Keratinocyte (primary cell): ENCODE data around the gene UTP4. TPM values are rescaled to one million over a fixed set of nuclear protein-coding genes. Genes with fewer than 3 reads are reported as not detected.
"Not testable (repeated sequence)": the region's sequence is repeated elsewhere in the genome, so short reads cannot be mapped to it uniquely, and the experiment has no call there.

ENCODE experiments used
- DNase-seq: peaks from one replicate; pipeline ENCODE4 v3.0.0-alpha.2; 2011; ENCODE audit warnings: low read depth, missing footprints, low spot score
- FAIRE-seq: peaks from 2 replicates; lab custom pipeline; 2011; peaks lifted over from hg19 to GRCh38; lab: Jason Lieb, UNC
- H2AFZ ChIP-seq: 2 replicates; pipeline ENCODE4 v1.6.0; 2012; ENCODE audit warnings: low read length, control low read depth, inconsistent platforms; ENCODE audit not compliant: control insufficient read depth
- H3K27ac ChIP-seq: 2 replicates; pipeline ENCODE4 v1.5.1; 2011; ENCODE audit warnings: low read length; ENCODE audit not compliant: control insufficient read depth, insufficient read depth
- H3K27me3 ChIP-seq: 3 replicates; pipeline ENCODE4 v1.6.0; 2011; ENCODE audit warnings: low read length; ENCODE audit not compliant: control insufficient read depth, insufficient read depth; ENCODE audit errors: extremely low read depth
- H3K36me3 ChIP-seq, 2 experiments: 2 replicates in 1 of 2; 3 replicates in 1 of 2; pipeline ENCODE4 v1.5.1; 2011; ENCODE audit warnings: low read length in 2 of 2, mild to moderate bottlenecking in 1 of 2; ENCODE audit not compliant: control insufficient read depth in 2 of 2, insufficient read depth in 2 of 2; ENCODE audit errors: extremely low read depth in 1 of 2
- H3K4me1 ChIP-seq: 3 replicates; pipeline ENCODE4 v1.5.1; 2011; ENCODE audit warnings: low read length; ENCODE audit not compliant: control insufficient read depth, insufficient read depth; ENCODE audit errors: extremely low read depth
- H3K4me2 ChIP-seq: 3 replicates; pipeline ENCODE4 v1.6.0; 2011; ENCODE audit warnings: low read depth, low read length; ENCODE audit not compliant: control insufficient read depth, insufficient read depth; ENCODE audit errors: extremely low read depth
- H3K4me3 ChIP-seq, 3 experiments: fragments of 200-600 bp in 1 of 3; sonication (generic) in 1 of 3; 2 replicates in 2 of 3; 3 replicates in 1 of 3; pipeline ENCODE4 v1.5.1; 2011 to 2016; ENCODE audit warnings: low read length in 3 of 3, mild to moderate bottlenecking in 3 of 3, control low read depth in 2 of 3, inconsistent platforms in 1 of 3, low read depth in 1 of 3, mixed read lengths in 1 of 3, mixed run types in 1 of 3, moderate library complexity in 1 of 3; ENCODE audit not compliant: control insufficient read depth in 2 of 3, insufficient read depth in 2 of 3; ENCODE audit errors: extremely low read depth in 1 of 3
- H3K79me2 ChIP-seq: 2 replicates; pipeline ENCODE4 v1.6.0; 2012; ENCODE audit warnings: low read length; ENCODE audit not compliant: control insufficient read depth, insufficient read depth
- H3K9ac ChIP-seq: 3 replicates; pipeline ENCODE4 v1.6.0; 2011; ENCODE audit warnings: low read length; ENCODE audit not compliant: control insufficient read depth, insufficient read depth; ENCODE audit errors: extremely low read depth
- H3K9me1 ChIP-seq: 3 replicates; pipeline ENCODE4 v1.6.0; 2011; ENCODE audit warnings: low read length; ENCODE audit not compliant: control insufficient read depth, insufficient read depth; ENCODE audit errors: extremely low read depth
- H3K9me3 ChIP-seq: 2 replicates; pipeline ENCODE4 v1.5.1; 2012; ENCODE audit warnings: low read depth, low read length; ENCODE audit not compliant: control insufficient read depth
- H4K20me1 ChIP-seq: 3 replicates; pipeline ENCODE4 v1.6.0; 2011; ENCODE audit warnings: low read length; ENCODE audit not compliant: control insufficient read depth, insufficient read depth; ENCODE audit errors: extremely low read depth
- CTCF ChIP-seq, 3 experiments: IDR thresholded peaks in 1 of 3; conservative IDR thresholded peaks in 1 of 3; optimal IDR thresholded peaks in 1 of 3; 2 replicates in 2 of 3; 3 replicates in 1 of 3; pipeline versions ENCODE3 to v1.5.1; 2011; ENCODE audit warnings: low read length in 3 of 3, mild to moderate bottlenecking in 3 of 3, moderate library complexity in 2 of 3, control low read depth in 1 of 3, inconsistent platforms in 1 of 3; ENCODE audit not compliant: insufficient read depth in 2 of 3; ENCODE audit errors: extremely low read depth in 1 of 3
- EZH2 ChIP-seq: IDR thresholded peaks from one replicate; pipeline ENCODE4 v1.6.1; 2012; ENCODE audit warnings: inconsistent platforms, mild to moderate bottlenecking, low read length, moderate library complexity
- dilution Hi-C: fragments of 300-500 bp; cut with MboI; formaldehyde crosslinking; loops from one replicate; pipeline ENCODE4 v1.7.0; 2020; ENCODE audit warnings: low sequenced_read_pairs; ENCODE audit not compliant: extremely low pct_ligation_motif_present
- polyA plus RNA-seq, 5 experiments: library from polyadenylated mRNA; depleted of rRNA in 3 of 5; stranded (reverse) in 3 of 5; stranded (forward) in 1 of 5; unstranded in 1 of 5; fragments of >200 nt; gene quantifications; 1 replicate in 1 of 5; 2 replicates in 3 of 5; 3 replicates in 1 of 5; pipeline versions ENCODE4 v1.2.1 to v1.2.3, GENCODE V29; 2011 to 2012; ENCODE audit warnings: missing spikeins in 2 of 5, low read depth in 1 of 5, low replicate concordance in 1 of 5

The UTP4 gene
- polyA plus RNA-seq, 1 donor (not counting 4 experiments of a cell fraction or from before 2014, with no cell fraction given): 106 TPM

GRCh38 chr16:69123910-69124309 lies 8.5 kb upstream of the UTP4 start:
- H2AFZ ChIP-seq: no peak overlapping the region
- H3K36me3 ChIP-seq: peaks cover 5% of the 10 kb centered on the region in 2 experiments
- H4K20me1 ChIP-seq: peaks cover 6% of the 10 kb centered on the region
- no peaks in the 10 kb centered on the region for H3K27me3 ChIP-seq
- H3K79me2 ChIP-seq: peaks cover 36% of the 10 kb centered on the region
- dilution Hi-C loops: no loop called here
- no peak overlapping the region for H3K4me2 ChIP-seq
- FAIRE-seq (peak; percentile 76), DNase-seq (no peak)
- H3K27ac ChIP-seq: no peak overlapping the region
- no peak overlapping the region for H3K4me3 ChIP-seq
- no peaks in the 10 kb centered on the region for H3K9me3 ChIP-seq
- no peak overlapping the region for H3K9ac ChIP-seq
- no peaks in the 10 kb centered on the region for H3K9me1 ChIP-seq
- no peaks in the 10 kb centered on the region for H3K4me1 ChIP-seq
- peak; percentile 15 to 63 (median 43) for TF ChIP-seq CTCF (optimal IDR thresholded peaks at IDR 0.05 in 1 of 3, IDR thresholded peaks at IDR 0.05 in 1 of 3, conservative IDR thresholded peaks at IDR 0.05 in 1 of 3; ENCODE audit: extremely low read depth in 1 of 3, insufficient read depth in 2 of 3, low read length in 3 of 3)
- no peak for TF ChIP-seq EZH2

GRCh38 chr16:69124406-69124805 lies 8.0 kb upstream of the UTP4 start:
- FAIRE-seq, H4K20me1 ChIP-seq: not testable (repeated sequence)

GRCh38 chr16:69124961-69125360 lies 7.5 kb upstream of the UTP4 start:
- H3K9me1 ChIP-seq, H3K4me2 ChIP-seq, H3K4me3 ChIP-seq, H3K9me3 ChIP-seq, DNase-seq, H3K27ac ChIP-seq, H3K4me1 ChIP-seq, dilution Hi-C loops, H4K20me1 ChIP-seq, FAIRE-seq, H3K27me3 ChIP-seq, H3K9ac ChIP-seq, H3K36me3 ChIP-seq, H2AFZ ChIP-seq: not testable (repeated sequence)
- H3K79me2 ChIP-seq: peaks cover 44% of the 10 kb centered on the region

More at GRCh38 chr16:69124406-69124805, 8.0 kb upstream of the UTP4 start:
- DNase-seq, H3K9me1 ChIP-seq, H2AFZ ChIP-seq, H3K9ac ChIP-seq, H3K27ac ChIP-seq, H3K9me3 ChIP-seq, H3K36me3 ChIP-seq, H3K4me2 ChIP-seq, H3K27me3 ChIP-seq, H3K4me3 ChIP-seq, H3K4me1 ChIP-seq, dilution Hi-C loops: not testable (repeated sequence)
- peaks cover 39% of the 10 kb centered on the region for H3K79me2 ChIP-seq
